Smooth muscle cell (in vitro differentiated cells): Measurements from ENCODE around the gene COL6A5. TPM values are rescaled to one million over a fixed set of nuclear protein-coding genes. Genes with fewer than 3 reads are reported as not detected.
A peak's percentile ranks its signal among the peaks of the same experiment; 100 is the strongest.

Source experiments
- DNase-seq: peaks from one replicate; lab custom pipeline; 2025; ENCODE audit not compliant: unreplicated experiment; lab: John Stamatoyannopoulos, UW
- H2AFZ ChIP-seq: fragments of 200-600 bp; sonication (generic); 2 replicates; pipeline ENCODE4 v1.6.0; 2016; ENCODE audit warnings: antibody characterized with exemption, low read depth, mild to moderate bottlenecking
- H3F3A ChIP-seq: fragments of 200-600 bp; sonication (generic); 2 replicates; pipeline ENCODE4 v1.6.0; 2017; ENCODE audit warnings: antibody characterized with exemption, low read depth
- H3K27ac ChIP-seq: fragments of 200-600 bp; sonication (generic); 2 replicates; pipeline ENCODE4 v1.5.1; 2016; ENCODE audit warnings: low read depth, mild to moderate bottlenecking
- H3K27me3 ChIP-seq: fragments of 200-600 bp; sonication (generic); 2 replicates; pipeline ENCODE4 v1.6.1; 2016; ENCODE audit warnings: low read depth, mild to moderate bottlenecking
- H3K36me3 ChIP-seq: fragments of 200-600 bp; sonication (generic); 2 replicates; pipeline ENCODE4 v1.5.1; 2016; ENCODE audit warnings: low read depth
- H3K4me1 ChIP-seq: fragments of 200-600 bp; sonication (generic); 2 replicates; pipeline ENCODE4 v1.5.1; 2016; ENCODE audit warnings: low read depth
- H3K4me2 ChIP-seq: fragments of 200-600 bp; sonication (generic); 2 replicates; pipeline ENCODE4 v1.6.0; 2016; ENCODE audit warnings: mild to moderate bottlenecking
- H3K4me3 ChIP-seq: fragments of 200-600 bp; sonication (generic); 2 replicates; pipeline ENCODE4 v1.5.1; 2016; ENCODE audit warnings: mild to moderate bottlenecking
- H3K79me2 ChIP-seq: fragments of 200-600 bp; sonication (generic); 2 replicates; pipeline ENCODE4 v1.6.0; 2016; ENCODE audit warnings: low read depth, mild to moderate bottlenecking
- H3K9ac ChIP-seq: fragments of 200-600 bp; sonication (generic); 2 replicates; pipeline ENCODE4 v1.6.0; 2016; ENCODE audit warnings: low read depth
- H3K9me3 ChIP-seq: fragments of 200-600 bp; sonication (generic); replicated peaks from 2 replicates; pipeline ENCODE4 v1.5.1; 2016; ENCODE audit warnings: low read depth
- H4K20me1 ChIP-seq: fragments of 200-600 bp; sonication (generic); 2 replicates; pipeline ENCODE4 v1.6.0; 2016; ENCODE audit warnings: low read depth
- WGBS: methylation state at CpG from one replicate; pipeline ENCODE4 v1.1.7; 2016; ENCODE audit warnings: low lambda C conversion rate; 5-methylcytosine and 5-hydroxymethylcytosine counted together
- polyA plus RNA-seq: library from polyadenylated mRNA; unstranded; fragments of >200 nt; fragmentation: Nextera tagmentation; extraction: Ambion mirVana; gene quantifications from 2 replicates; pipeline ENCODE4 v1.2.1, GENCODE V29; 2016
- total RNA-seq: library from RNA; depleted of rRNA; stranded (reverse); fragments of >200 nt; gene quantifications from 2 replicates; pipeline ENCODE4 v1.2.3, GENCODE V29; 2014
- TF ChIP-seq, protein P1 (sequence below): fragments of 200-600 bp; sonication (generic); IDR thresholded peaks from 2 replicates; pipeline ENCODE4 v1.5.1; 2017; ENCODE audit warnings: borderline replicate concordance, mild to moderate bottlenecking, antibody characterized with exemption; ENCODE audit not compliant: insufficient read depth, poor library complexity, severe bottlenecking

Gene COL6A5
- total and polyA plus RNA-seq, 2 experiments from 2014 or later = 1.2 TPM; not detected in 1

DNA sequence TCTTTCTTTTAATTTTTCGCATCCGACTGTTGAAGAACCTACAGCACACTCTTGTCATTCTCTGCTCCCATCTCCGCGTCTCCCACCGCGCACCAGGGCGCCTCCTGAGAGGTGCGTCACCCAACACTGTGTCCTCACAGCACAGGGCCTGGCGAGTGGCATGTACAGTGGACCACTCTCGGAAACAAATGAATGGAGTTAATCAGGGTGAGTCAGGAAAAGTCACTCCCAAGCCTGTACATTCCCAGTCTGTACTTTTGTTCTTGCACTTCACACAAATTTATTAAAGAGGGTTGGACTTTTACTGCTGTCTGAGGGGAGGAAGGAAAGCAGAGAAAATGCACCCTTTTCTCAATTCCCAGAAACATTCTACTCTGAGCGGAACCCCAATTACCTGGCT is 172.1 kb downstream of the COL6A5 start:
- 34% methylated on average over 11 of the region's 11 CpGs for WGBS
- Histone ChIP-seq H3K27ac (no peak overlapping the region), H3K36me3 (no peaks in the 10 kb centered on the region), H2AFZ (peak overlapping the region; percentile 24), H3F3A (no peaks in the 10 kb centered on the region), H3K9me3 (no peaks in the 10 kb centered on the region), H3K4me2 (peak overlapping the region; percentile 95), H3K4me1 (peaks cover 8% of the 10 kb centered on the region), H3K4me3 (peak overlapping the region; percentile 51), H3K9ac (no peak overlapping the region), H4K20me1 (no peaks in the 10 kb centered on the region), H3K79me2 (no peaks in the 10 kb centered on the region), H3K27me3 (peaks cover 43% of the 10 kb centered on the region)
- no peak for DNase-seq
- TF ChIP-seq, protein P1, sequence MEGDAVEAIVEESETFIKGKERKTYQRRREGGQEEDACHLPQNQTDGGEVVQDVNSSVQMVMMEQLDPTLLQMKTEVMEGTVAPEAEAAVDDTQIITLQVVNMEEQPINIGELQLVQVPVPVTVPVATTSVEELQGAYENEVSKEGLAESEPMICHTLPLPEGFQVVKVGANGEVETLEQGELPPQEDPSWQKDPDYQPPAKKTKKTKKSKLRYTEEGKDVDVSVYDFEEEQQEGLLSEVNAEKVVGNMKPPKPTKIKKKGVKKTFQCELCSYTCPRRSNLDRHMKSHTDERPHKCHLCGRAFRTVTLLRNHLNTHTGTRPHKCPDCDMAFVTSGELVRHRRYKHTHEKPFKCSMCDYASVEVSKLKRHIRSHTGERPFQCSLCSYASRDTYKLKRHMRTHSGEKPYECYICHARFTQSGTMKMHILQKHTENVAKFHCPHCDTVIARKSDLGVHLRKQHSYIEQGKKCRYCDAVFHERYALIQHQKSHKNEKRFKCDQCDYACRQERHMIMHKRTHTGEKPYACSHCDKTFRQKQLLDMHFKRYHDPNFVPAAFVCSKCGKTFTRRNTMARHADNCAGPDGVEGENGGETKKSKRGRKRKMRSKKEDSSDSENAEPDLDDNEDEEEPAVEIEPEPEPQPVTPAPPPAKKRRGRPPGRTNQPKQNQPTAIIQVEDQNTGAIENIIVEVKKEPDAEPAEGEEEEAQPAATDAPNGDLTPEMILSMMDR = no peak

DNA sequence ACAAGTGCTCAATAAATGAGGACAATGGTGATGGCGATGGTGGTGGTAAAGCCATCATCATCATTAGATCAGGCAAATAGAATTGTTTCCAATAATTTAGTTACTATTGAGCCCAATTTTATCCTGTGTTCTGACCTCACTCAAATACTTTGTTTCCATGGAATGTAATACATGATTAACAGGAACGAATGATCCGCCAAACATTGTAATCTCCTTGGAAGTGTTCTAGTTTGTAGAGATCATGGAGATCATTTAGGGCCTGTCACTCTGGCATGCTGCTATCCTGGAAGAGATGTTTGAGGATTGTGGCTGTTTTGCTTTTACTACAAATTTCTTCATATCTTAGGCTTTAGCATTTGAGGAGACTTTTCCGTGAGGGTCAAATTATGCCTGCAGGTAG is 174.3 kb downstream of the COL6A5 start:
- Histone ChIP-seq H3K4me2 (no peak overlapping the region), H3K4me3 (no peak overlapping the region), H3K79me2 (no peaks in the 10 kb centered on the region), H3K9ac (no peak overlapping the region), H3K36me3 (no peaks in the 10 kb centered on the region), H3K27ac (no peak overlapping the region), H4K20me1 (no peaks in the 10 kb centered on the region), H3K27me3 (peaks cover 41% of the 10 kb centered on the region), H3K9me3 (no peaks in the 10 kb centered on the region), H2AFZ (no peak overlapping the region), H3K4me1 (peaks cover 8% of the 10 kb centered on the region), H3F3A (no peaks in the 10 kb centered on the region)
- DNase-seq = no peak
- 90% methylated on average over 4 of the region's 4 CpGs for WGBS
- TF ChIP-seq, protein P1 = no peak

DNA sequence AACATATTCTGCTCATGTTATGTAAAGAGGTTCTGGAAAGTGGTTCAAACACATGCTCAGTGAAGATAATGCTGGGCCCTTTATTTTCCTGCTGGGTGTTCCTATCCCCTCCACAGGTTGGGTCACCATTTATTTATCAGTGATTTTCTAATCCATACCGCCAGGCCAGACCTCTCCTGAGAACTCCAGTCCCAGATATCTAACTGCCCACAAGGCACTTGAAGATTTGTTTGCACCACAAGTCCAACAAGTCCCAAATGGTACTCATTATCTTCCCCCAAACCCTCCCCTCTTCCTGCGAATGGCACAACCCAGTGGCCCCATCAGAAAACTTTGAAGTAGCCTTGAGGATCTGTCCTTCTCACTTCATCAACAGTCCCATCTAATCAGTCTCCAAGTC is 176.9 kb downstream of the COL6A5 start:
- Histone ChIP-seq H3K9me3 (no peaks in the 10 kb centered on the region), H3K79me2 (no peaks in the 10 kb centered on the region), H3K4me3 (no peak overlapping the region), H3K36me3 (no peaks in the 10 kb centered on the region), H2AFZ (no peak overlapping the region), H3K27ac (no peak overlapping the region), H3K4me1 (peaks cover 4% of the 10 kb centered on the region), H3K27me3 (peaks cover 15% of the 10 kb centered on the region), H4K20me1 (no peaks in the 10 kb centered on the region), H3K9ac (no peak overlapping the region), H3K4me2 (no peak overlapping the region), H3F3A (no peaks in the 10 kb centered on the region)
- TF ChIP-seq, protein P1 = no peak
- no peak for DNase-seq
- WGBS = 92% methylated on average over 2 of the region's 2 CpGs

DNA sequence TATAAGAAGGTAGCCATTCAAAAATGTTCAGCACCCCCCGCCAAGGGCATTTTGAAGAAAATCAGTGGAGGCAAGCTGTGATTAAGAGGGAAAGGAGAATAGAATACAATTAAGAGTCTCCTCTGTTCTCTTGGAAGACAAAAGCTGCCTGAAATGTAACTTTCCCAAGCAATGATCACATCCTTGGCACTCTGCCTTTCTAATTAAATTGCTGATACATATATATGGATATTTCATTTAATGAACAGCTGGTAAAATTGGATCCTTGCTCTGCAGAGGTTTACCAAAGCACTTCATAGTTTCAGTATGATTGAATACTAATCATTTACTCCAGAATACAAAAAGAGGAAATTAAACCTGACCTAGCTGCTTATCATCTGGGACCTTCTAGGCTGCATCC is 182.0 kb downstream of the COL6A5 start:
- Histone ChIP-seq H3K79me2 (no peaks in the 10 kb centered on the region), H4K20me1 (no peaks in the 10 kb centered on the region), H3K27ac (no peak overlapping the region), H3K4me2 (no peak overlapping the region), H3F3A (no peaks in the 10 kb centered on the region), H2AFZ (no peak overlapping the region), H3K9ac (no peak overlapping the region), H3K27me3 (no peaks in the 10 kb centered on the region), H3K36me3 (no peaks in the 10 kb centered on the region), H3K4me1 (no peaks in the 10 kb centered on the region), H3K4me3 (no peak overlapping the region), H3K9me3 (no peaks in the 10 kb centered on the region)
- 87% methylated on average over 1 of the region's 1 CpG for WGBS
- no peak for DNase-seq
- TF ChIP-seq, protein P1 = no peak
